ENCODE results near the gene PRODH2.

PRODH2 gene

DNA sequence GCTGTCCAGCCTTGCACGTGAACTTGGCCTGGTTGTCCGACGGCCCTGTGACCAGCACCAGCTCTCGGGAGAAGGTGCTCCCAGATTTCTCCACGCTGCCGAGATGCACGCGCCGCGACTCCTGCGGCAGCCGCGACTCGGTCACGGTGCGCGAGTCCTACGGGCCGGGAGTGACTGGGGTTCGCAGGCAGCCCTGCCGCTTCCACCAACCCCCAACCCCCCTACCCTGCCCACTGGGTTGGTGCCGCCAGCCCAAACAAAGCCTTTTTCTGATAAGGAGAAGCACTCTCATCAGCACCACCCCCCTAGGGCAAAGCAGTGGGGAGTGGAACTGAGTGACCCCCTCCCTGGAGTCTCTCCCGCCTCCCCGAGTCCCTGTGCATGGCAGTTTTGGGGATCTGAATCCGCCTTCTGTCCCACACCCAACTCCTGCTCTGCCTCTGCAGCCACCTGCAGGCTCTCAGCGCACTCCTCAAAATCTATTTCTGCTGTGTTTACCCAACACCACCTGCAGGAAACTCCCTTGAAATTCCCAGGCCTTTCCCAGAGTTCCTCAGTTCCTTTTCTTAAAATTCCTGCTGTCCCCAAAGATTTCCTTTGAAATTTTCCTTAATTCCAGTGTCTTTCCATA is 33.5 kb upstream of the PRODH2 start:
- Histone ChIP-seq H3K36me3 (ENCODE audit: control insufficient read depth, low read length) (no peaks in the 10 kb centered on the region), H3K79me2 (ENCODE audit: control insufficient read depth, low read length) (no peaks in the 10 kb centered on the region), H3K4me2 (ENCODE audit: low read length) (no peak overlapping the region), H3K9me3 (ENCODE audit: control insufficient read depth, insufficient read depth, low read length) (no peaks in the 10 kb centered on the region), H3F3A (ENCODE audit: control insufficient read depth, insufficient read depth) (no peaks in the 10 kb centered on the region), H3K4me1 (ENCODE audit: control insufficient read depth, low read length) (no peaks in the 10 kb centered on the region), H3K4me3 (ENCODE audit: low read length) (no peak overlapping the region), H3K27ac (ENCODE audit: low read depth, low read length) (no peak overlapping the region), H3K9me2 (replicated peaks; ENCODE audit: control insufficient read depth, low read length) (no peaks in the 10 kb centered on the region), H4K20me1 (ENCODE audit: control insufficient read depth, insufficient read depth, low read depth, low read length) (no peaks in the 10 kb centered on the region), H3K27me3 (ENCODE audit: control insufficient read depth, low read length) (peaks cover 9% of the 10 kb centered on the region)
- TF ChIP-seq, protein P1, sequence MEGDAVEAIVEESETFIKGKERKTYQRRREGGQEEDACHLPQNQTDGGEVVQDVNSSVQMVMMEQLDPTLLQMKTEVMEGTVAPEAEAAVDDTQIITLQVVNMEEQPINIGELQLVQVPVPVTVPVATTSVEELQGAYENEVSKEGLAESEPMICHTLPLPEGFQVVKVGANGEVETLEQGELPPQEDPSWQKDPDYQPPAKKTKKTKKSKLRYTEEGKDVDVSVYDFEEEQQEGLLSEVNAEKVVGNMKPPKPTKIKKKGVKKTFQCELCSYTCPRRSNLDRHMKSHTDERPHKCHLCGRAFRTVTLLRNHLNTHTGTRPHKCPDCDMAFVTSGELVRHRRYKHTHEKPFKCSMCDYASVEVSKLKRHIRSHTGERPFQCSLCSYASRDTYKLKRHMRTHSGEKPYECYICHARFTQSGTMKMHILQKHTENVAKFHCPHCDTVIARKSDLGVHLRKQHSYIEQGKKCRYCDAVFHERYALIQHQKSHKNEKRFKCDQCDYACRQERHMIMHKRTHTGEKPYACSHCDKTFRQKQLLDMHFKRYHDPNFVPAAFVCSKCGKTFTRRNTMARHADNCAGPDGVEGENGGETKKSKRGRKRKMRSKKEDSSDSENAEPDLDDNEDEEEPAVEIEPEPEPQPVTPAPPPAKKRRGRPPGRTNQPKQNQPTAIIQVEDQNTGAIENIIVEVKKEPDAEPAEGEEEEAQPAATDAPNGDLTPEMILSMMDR (IDR thresholded peaks at IDR 0.05; ENCODE audit: low read depth, low read length, poor library complexity, severe bottlenecking): no peak
- no peak for TF ChIP-seq EZH2phosphoT487 (IDR thresholded peaks at IDR 0.05; ENCODE audit: borderline replicate concordance, low read length)

DNA sequence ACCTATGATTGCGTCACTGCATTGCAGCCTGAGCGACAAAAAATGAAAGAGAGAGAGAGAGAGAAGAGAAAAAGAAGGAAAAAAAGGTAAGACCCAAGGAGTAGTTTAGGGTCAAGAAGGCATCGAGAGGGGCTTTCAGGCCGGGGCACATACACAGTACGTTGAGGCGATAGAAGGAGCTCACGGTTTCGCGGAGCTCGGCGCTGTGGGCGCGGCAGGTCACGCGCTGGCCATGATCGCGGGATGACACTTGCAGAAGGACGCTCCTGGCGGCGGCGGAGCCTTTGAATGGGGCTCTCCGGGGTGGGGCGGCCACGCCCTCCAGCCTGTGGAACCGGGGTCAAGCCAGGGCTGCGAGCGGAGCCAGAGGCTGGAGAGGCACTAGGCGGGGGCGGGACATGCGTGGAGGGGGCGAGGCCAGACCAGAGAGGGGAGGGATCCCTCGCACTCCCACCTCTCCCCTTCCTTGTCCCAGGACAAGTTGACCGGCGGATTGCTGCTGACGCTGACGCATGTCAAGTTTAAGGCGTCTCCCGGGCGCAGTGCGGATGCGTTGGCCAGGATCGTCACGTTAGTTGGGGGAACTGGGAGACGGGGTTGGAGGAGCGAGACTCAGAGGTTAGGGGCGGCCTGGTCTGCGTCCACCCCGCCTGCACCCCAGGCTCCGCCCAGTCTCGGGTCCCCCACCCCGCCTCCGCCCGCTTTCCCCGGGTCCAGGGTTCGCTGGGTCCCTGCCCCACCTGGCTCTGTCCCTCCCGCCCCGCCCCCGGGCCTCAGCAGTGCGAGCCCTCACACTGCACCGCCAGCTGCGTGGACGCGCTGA is 32.8 kb upstream of the PRODH2 start:
- Histone ChIP-seq H3K4me1 (ENCODE audit: control insufficient read depth, low read length) (no peaks in the 10 kb centered on the region), H3K36me3 (ENCODE audit: control insufficient read depth, low read length) (no peaks in the 10 kb centered on the region), H3K4me2 (ENCODE audit: low read length) (no peak overlapping the region), H3K27ac (ENCODE audit: low read depth, low read length) (no peak overlapping the region), H3K27me3 (ENCODE audit: control insufficient read depth, low read length) (peaks cover 9% of the 10 kb centered on the region), H3K9me3 (ENCODE audit: control insufficient read depth, insufficient read depth, low read length) (no peaks in the 10 kb centered on the region), H3K79me2 (ENCODE audit: control insufficient read depth, low read length) (no peaks in the 10 kb centered on the region), H3K9me2 (replicated peaks; ENCODE audit: control insufficient read depth, low read length) (no peaks in the 10 kb centered on the region), H4K20me1 (ENCODE audit: control insufficient read depth, insufficient read depth, low read depth, low read length) (no peaks in the 10 kb centered on the region), H3F3A (ENCODE audit: control insufficient read depth, insufficient read depth) (no peaks in the 10 kb centered on the region), H3K4me3 (ENCODE audit: low read length) (no peak overlapping the region)
- TF ChIP-seq EZH2phosphoT487 (IDR thresholded peaks at IDR 0.05; ENCODE audit: borderline replicate concordance, low read length): no peak
- TF ChIP-seq, protein P1 (IDR thresholded peaks at IDR 0.05; ENCODE audit: low read depth, low read length, poor library complexity, severe bottlenecking): no peak

- Histone ChIP-seq H4K20me1 (ENCODE audit: control insufficient read depth, insufficient read depth, low read depth, low read length) (no peaks in the 10 kb centered on the region), H3K27me3 (ENCODE audit: control insufficient read depth, low read length) (peaks cover 9% of the 10 kb centered on the region), H3K9me3 (ENCODE audit: control insufficient read depth, insufficient read depth, low read length) (no peaks in the 10 kb centered on the region), H3K27ac (ENCODE audit: low read depth, low read length) (no peak overlapping the region), H3K4me2 (ENCODE audit: low read length) (no peak overlapping the region), H3K4me3 (ENCODE audit: low read length) (no peak overlapping the region), H3K4me1 (ENCODE audit: control insufficient read depth, low read length) (no peaks in the 10 kb centered on the region), H3K9me2 (replicated peaks; ENCODE audit: control insufficient read depth, low read length) (no peaks in the 10 kb centered on the region), H3K79me2 (ENCODE audit: control insufficient read depth, low read length) (no peaks in the 10 kb centered on the region), H3K36me3 (ENCODE audit: control insufficient read depth, low read length) (no peaks in the 10 kb centered on the region), H3F3A (ENCODE audit: control insufficient read depth, insufficient read depth) (no peaks in the 10 kb centered on the region)
- TF ChIP-seq, protein P1 (IDR thresholded peaks at IDR 0.05; ENCODE audit: low read depth, low read length, poor library complexity, severe bottlenecking): no peak
- no peak for TF ChIP-seq EZH2phosphoT487 (IDR thresholded peaks at IDR 0.05; ENCODE audit: borderline replicate concordance, low read length)
Measured at GRCh38 chr19:35844482-35845214, 32.0 kb upstream of the PRODH2 start.
